Thoracic aorta (tissue), 2 donors: Measurements from ENCODE around the gene VCAN. TPM values are rescaled to one million over a fixed set of nuclear protein-coding genes. Genes with fewer than 3 reads are reported as not detected.
A peak's percentile ranks its signal among the peaks of the same experiment; 100 is the strongest.

Source experiments
- ATAC-seq: fragments of 150-250 bp; one replicate; pipeline ENCODE4 v1.8.0; 2017; ENCODE audit warnings: low read depth; ENCODE audit not compliant: insufficient number of reproducible peaks, low FRiP score
- DNase-seq: peaks from one replicate; pipeline ENCODE4 v3.0.0-alpha.2; 2020; ENCODE audit warnings: low spot score
- H3K27ac ChIP-seq, 2 donors: fragments of 200-600 bp; sonication (generic); 1 replicate in 1 of 2; 2 replicates in 1 of 2; pipeline ENCODE4 v1.5.1; 2016; ENCODE audit warnings: mild to moderate bottlenecking in 2 of 2, moderate library complexity in 2 of 2
- H3K27me3 ChIP-seq: fragments of 200-600 bp; sonication (generic); replicated peaks from 2 replicates; pipeline ENCODE4 v1.6.0; 2016; ENCODE audit warnings: mild to moderate bottlenecking; ENCODE audit not compliant: insufficient read depth
- H3K36me3 ChIP-seq: fragments of 200-600 bp; sonication (generic); one replicate; pipeline ENCODE4 v1.5.1; 2016
- H3K4me1 ChIP-seq, 2 donors: fragments of 200-600 bp; sonication (generic); 1 replicate in 1 of 2; 2 replicates in 1 of 2; pipeline versions ENCODE4 v1.5.1 to v1.6.0; 2016; ENCODE audit warnings: low read depth in 2 of 2, mild to moderate bottlenecking in 1 of 2; ENCODE audit not compliant: control insufficient read depth in 1 of 2
- H3K4me3 ChIP-seq: fragments of 200-600 bp; sonication (generic); 2 replicates; pipeline ENCODE4 v1.5.1; 2016; ENCODE audit warnings: mild to moderate bottlenecking
- H3K9me3 ChIP-seq: fragments of 200-600 bp; sonication (generic); 2 replicates; pipeline ENCODE4 v1.5.1; 2016
- total RNA-seq, 2 donors: library from RNA; depleted of rRNA; stranded (reverse); fragments of >200 nt; gene quantifications; one replicate each; pipeline versions ENCODE4 v1.1.0 to v1.2.3, GENCODE V29; 2016
- TF ChIP-seq, protein P1 (sequence below): fragments of 200-600 bp; sonication (generic); IDR thresholded peaks from one replicate; pipeline ENCODE4 v1.5.1; 2019; ENCODE audit warnings: antibody characterized with exemption

The VCAN gene
- total RNA-seq, 2 donors from 2014 or later = 870 to 1,101 TPM

DNA sequence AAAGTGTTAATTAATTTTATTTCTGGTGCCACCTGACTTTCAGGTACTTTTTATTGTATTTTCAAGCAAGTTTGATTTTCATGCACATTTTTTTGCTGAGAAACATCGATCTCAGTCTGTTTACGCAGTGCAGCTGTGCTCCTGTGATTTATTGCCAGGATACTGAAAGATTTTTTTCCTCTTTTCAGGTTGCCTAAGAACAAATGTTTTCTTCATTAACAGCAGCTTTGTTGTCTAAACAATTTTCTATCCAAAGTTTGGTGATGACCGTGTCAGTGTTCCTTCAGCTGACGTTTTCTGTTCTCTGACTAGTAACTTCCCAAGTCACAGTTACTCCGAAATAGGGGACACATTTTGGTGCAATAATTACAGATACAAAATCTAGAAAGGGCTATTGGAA lies 78.1 kb downstream of the VCAN start:
- DNase-seq (no peak), ATAC-seq (no peak)
- H3K4me1 ChIP-seq = peaks cover under 1 to 41% of the 10 kb centered on the region in 2 donors
- TF ChIP-seq, protein P1, sequence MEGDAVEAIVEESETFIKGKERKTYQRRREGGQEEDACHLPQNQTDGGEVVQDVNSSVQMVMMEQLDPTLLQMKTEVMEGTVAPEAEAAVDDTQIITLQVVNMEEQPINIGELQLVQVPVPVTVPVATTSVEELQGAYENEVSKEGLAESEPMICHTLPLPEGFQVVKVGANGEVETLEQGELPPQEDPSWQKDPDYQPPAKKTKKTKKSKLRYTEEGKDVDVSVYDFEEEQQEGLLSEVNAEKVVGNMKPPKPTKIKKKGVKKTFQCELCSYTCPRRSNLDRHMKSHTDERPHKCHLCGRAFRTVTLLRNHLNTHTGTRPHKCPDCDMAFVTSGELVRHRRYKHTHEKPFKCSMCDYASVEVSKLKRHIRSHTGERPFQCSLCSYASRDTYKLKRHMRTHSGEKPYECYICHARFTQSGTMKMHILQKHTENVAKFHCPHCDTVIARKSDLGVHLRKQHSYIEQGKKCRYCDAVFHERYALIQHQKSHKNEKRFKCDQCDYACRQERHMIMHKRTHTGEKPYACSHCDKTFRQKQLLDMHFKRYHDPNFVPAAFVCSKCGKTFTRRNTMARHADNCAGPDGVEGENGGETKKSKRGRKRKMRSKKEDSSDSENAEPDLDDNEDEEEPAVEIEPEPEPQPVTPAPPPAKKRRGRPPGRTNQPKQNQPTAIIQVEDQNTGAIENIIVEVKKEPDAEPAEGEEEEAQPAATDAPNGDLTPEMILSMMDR = no peak
- no peaks in the 10 kb centered on the region for H3K27me3 ChIP-seq
- peak overlapping the region in 1 of 2 donors; percentile 5 for H3K27ac ChIP-seq
- H3K36me3 ChIP-seq = peaks cover 5% of the 10 kb centered on the region
- no peaks in the 10 kb centered on the region for H3K9me3 ChIP-seq
- H3K4me3 ChIP-seq = no peak overlapping the region

DNA sequence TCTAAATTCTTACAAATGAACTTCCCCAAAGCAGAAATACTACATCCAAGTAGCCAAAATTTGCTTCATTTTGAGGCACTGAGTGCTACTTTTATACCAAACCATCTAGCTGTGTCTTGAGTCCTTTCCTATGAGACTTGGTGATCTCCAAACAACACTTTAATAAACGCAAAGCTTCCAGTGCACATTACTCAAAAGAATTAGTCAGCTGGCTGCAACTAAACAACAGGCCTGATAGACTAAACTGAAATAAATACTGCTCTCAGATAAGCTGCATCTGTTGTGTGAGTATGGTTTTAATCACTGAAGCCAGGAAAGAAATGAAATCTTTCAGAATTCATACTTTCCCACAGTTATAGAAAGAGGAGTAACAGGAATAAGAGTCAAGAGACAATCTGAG lies 80.3 kb downstream of the VCAN start:
- peaks cover 8% of the 10 kb centered on the region for H3K36me3 ChIP-seq
- ATAC-seq (no peak), DNase-seq (no peak)
- H3K9me3 ChIP-seq = no peaks in the 10 kb centered on the region
- no peak overlapping the region for H3K4me3 ChIP-seq
- no peaks in the 10 kb centered on the region for H3K27me3 ChIP-seq
- H3K27ac ChIP-seq = peak overlapping the region; percentile 50 to 75
- H3K4me1 ChIP-seq = peaks cover 6 to 54% of the 10 kb centered on the region in 2 donors
- TF ChIP-seq, protein P1 = no peak

DNA sequence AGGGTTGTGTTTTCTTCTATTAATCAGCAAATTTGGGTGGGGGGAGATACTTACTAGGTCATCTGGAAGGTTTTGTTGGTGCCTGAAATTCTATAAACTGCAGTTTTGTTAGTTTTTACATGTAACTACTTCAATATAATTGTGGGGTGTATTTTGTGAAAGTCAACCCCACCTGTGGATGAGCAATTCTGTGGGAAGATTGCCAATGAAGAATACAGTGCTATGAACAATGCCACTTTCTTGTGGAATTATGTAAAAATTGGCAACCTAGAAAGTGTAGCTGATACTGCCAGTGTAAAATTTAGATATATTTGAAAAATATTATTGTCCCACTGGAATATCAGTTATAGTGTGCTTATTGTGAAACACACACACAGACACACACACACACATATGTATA lies 80.7 kb downstream of the VCAN start:
- peaks cover 8% of the 10 kb centered on the region for H3K36me3 ChIP-seq
- ATAC-seq = no peak
- no peak overlapping the region for H3K4me3 ChIP-seq
- peaks cover 6 to 54% of the 10 kb centered on the region in 2 donors for H3K4me1 ChIP-seq
- H3K27ac ChIP-seq = peak overlapping the region; percentile 61 to 75
- TF ChIP-seq, protein P1 = no peak
- no peaks in the 10 kb centered on the region for H3K27me3 ChIP-seq
- DNase-seq = no peak
- H3K9me3 ChIP-seq = no peaks in the 10 kb centered on the region

DNA sequence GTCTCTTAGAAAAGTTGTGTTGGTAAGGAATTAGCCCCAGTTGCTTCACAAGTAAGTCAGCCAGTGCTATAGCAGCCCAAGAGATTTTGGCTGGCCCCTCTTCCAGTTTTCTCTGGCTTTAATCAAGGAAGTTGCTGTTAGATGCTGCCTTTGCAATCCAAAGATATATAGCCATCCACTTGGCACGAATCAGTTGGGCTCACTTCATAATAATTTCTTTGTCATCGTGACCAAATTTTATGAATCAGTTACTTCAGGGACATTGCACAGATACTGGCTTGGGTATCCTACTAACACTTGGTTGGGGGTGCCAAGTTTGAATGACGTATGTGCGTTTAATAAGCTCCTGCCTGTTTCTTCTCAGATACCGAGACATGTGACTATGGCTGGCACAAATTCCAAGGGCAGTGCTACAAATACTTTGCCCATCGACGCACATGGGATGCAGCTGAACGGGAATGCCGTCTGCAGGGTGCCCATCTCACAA lies 81.5 kb downstream of the VCAN start:
- DNase-seq (peak; percentile 79), ATAC-seq (peak; percentile 82)
- peaks cover 8% of the 10 kb centered on the region for H3K36me3 ChIP-seq

DNA sequence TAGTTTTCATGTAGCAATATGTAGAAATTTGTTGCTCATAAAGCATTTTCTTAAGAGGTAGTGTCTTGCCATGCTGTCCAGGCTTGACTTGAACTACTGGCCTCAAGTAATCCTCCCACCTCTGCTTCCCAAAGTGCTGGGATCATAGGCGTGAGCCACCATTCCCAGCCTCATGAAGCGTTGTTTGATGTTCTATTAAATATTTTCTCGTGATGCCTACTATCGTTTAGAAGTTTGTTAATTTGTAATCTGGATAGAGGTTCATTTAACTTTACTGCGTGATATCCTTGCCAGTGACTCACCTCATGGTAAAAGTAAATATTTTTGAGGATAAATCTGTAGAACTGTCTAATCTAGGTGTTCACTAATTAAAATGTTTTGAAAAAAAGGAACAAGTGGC lies 82.6 kb downstream of the VCAN start:
- no peak overlapping the region for H3K4me3 ChIP-seq
- no peak for DNase-seq
- peak overlapping the region; percentile 7 to 75 for H3K27ac ChIP-seq
- TF ChIP-seq, protein P1 = no peak
- H3K9me3 ChIP-seq = no peaks in the 10 kb centered on the region
- no peak for ATAC-seq
- no peaks in the 10 kb centered on the region for H3K27me3 ChIP-seq
- H3K4me1 ChIP-seq = peaks cover 20 to 60% of the 10 kb centered on the region in 2 donors
- peaks cover 8% of the 10 kb centered on the region for H3K36me3 ChIP-seq

More for the DNA sequence above, 81.5 kb downstream of the VCAN start:
- Histone ChIP-seq H3K27ac (peak overlapping the region; percentile 61 to 75), H3K4me1 (peaks cover 9 to 60% of the 10 kb centered on the region in 2 donors), H3K4me3 (peak overlapping the region; percentile 31), H3K9me3 (no peaks in the 10 kb centered on the region), H3K27me3 (no peaks in the 10 kb centered on the region)
- TF ChIP-seq, protein P1 = no peak
